ENCODE measurements around the gene ACY1.
"Not testable (repeated sequence)": the region's sequence is repeated elsewhere in the genome, so short reads cannot be mapped to it uniquely, and the experiment has no call there.

ACY1 gene

GRCh38 chr3:52030714-52031310 lies 47.5 kb downstream of the ACY1 start:
- no peak for DNase-seq

- DNase-seq = no peak
These were observed 48.6 kb downstream of the ACY1 start for GRCh38 chr3:52031896-52032295.

GRCh38 chr3:52032702-52033408 lies 49.5 kb downstream of the ACY1 start:
- DNase-seq = no peak

DNA sequence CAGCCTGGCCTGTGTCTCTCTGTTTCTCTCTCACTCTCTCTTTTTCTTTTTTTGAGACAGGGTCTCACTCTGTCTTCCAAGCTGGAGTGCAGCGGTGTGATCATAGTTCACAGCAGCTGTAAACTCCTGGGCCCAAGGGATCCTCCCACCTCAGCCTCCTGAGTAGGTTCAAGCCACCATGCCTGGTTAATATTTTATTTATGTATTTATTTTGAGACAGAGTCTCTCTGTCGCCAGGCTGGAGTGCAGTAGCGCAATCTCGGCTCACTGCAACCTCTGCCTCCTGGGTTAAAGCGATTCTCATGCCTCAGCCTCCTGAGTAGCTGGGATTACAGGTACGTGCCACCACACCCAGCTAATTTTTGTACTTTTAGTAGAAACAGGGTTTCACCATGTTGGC lies 50.4 kb downstream of the ACY1 start:
- DNase-seq = not testable (repeated sequence)

DNA sequence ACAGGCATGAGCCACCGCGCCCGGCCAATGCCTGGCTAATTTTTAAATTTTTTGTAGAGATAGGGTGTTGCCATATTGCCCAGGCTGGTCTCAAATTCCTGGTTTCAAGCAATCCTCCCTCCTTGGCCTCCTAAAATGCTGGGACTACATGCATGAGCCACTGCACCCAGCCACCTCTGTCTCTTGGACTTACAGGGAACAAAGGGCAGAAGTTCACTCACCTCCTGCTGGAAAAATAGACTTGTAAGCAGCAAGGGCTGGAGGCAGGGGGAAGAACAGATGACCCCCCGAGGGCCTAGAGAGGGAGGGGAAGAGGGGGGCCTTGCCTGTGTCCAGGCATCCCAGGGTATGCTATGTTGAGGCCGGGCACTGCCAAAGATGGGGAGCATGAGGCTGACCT lies 50.9 kb downstream of the ACY1 start:
- DNase-seq = no peak

DNA sequence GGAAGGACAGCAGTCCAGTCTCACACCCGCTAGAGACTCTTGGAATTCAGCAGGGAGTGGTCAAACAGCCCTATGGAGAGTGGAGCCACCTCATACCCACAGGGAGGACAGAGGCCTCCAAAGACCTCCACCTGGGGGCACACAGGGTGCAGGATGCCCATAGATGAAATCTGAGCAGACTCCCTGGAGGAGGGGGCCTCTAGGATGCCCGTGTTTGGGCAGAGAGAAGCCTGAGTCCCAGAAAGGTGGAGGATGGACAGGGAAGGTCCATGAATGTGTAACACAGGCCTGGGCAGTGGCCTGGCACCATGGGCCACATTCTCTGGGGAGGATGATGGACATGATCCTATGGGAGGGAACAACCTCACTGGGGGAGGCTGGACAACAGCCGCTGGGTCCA lies 51.3 kb downstream of the ACY1 start:
- no peak for DNase-seq

DNA sequence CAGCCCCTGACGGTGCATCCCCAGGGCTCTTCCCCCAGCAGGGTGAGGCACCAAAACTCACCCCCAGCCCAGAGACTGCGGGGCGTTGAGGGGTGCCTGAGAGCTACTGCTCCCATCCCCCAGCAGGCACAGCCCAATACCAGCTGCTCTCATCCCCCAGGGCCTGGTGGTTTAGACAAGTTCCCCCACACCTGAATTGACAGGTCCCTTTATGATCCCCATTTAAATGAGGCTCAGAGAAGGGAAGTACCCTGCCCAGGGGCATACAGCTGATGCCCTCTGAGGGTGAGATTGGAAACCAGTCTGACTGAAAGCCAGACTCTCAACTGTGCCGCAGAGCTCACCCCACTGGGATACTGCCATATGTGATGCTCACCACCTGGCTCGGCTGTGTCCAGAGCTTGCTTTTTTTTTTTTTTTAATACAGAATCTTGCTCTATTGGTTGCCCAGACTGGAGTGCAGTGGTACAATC lies 52.9 kb downstream of the ACY1 start:
- no peak for DNase-seq

DNA sequence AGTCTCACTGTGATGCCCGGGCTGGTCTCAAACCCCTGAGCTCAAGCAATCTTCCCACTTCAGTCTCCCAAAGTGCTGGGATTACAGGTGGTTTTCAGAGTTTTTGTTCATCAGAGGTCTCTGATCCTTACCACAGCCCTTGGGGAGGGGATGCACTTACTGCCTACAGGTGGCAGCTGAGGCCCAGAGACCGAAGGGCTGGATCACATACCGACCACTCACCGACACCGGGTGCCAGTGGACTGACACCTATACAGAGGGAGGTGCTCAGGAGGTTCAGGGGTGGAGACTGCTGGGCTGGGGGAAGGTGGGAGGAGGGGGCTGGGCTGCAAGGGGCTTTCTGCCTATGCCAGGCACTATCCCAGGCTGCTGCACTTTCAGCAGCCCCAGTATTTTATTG lies 53.5 kb downstream of the ACY1 start:
- no peak for DNase-seq

GRCh38 chr3:52037291-52037690 lies 54.0 kb downstream of the ACY1 start:
- no peak for DNase-seq

GRCh38 chr3:52038227-52038626 lies 54.9 kb downstream of the ACY1 start:
- DNase-seq = no peak
